Measurements from ENCODE around the gene S100A16.
"Not testable (repeated sequence)": the region's sequence is repeated elsewhere in the genome, so short reads cannot be mapped to it uniquely, and the experiment has no call there.

DNA sequence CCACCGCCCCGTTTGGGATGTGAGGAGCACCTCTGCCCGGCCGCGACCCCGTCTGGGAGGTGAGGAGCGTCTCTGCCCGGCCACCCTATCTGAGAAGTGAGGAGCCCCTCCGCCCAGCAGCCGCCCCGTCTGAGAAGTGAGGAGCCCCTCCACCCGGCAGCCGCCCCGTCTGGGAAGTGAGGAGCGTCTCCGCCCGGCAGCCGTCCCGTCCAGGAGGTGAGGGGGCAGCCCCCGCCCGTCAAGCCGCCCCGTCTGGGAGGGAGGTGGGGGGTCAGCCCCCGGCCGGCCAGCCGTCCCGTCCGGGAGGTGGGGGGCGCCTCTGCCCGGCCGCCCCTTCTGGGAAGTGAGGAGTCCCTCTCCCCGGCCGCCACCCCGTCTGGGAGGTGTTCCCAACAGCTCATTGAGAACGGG is 37.9 kb downstream of the S100A16 start:
- not testable (repeated sequence) for TF ChIP-seq CTCF, POLR2A (IDR thresholded peaks at IDR 0.05)

Data from body of pancreas (tissue), 4 donors.